Effector memory CD8-positive, alpha-beta T cell (primary cell): ENCODE results near the gene SYNE3.
A peak's percentile ranks its signal among the peaks of the same experiment; 100 is the strongest.

Source experiments
- ATAC-seq: fragments of 150-1000 bp; cut with Tn5 transposase; replicated peaks from 2 replicates; pipeline ENCODE4 v1.10.0; 2021; ENCODE audit warnings: mild to moderate bottlenecking, moderate library complexity
- DNase-seq, 3 experiments: peaks; one replicate each; pipeline ENCODE4 v3.0.0; 2021
- H3K27ac Mint-ChIP-seq, 2 donors: one replicate each; pipeline ENCODE4 v1.8.0; 2022; ENCODE audit warnings: mild to moderate bottlenecking in 2 of 2, mixed read lengths in 2 of 2, moderate library complexity in 2 of 2
- H3K27me3 Mint-ChIP-seq, 2 donors: one replicate each; pipeline ENCODE4 v1.8.0; 2022; ENCODE audit warnings: mixed read lengths in 2 of 2
- H3K36me3 Mint-ChIP-seq: one replicate; pipeline ENCODE4 v1.8.0; 2022; ENCODE audit warnings: mild to moderate bottlenecking, moderate library complexity, mixed read lengths; ENCODE audit not compliant: insufficient read depth
- H3K4me1 Mint-ChIP-seq, 2 donors: one replicate each; pipeline ENCODE4 v1.8.0; 2022; ENCODE audit warnings: low read depth in 2 of 2, mixed read lengths in 2 of 2
- H3K4me3 Mint-ChIP-seq, 2 donors: one replicate each; pipeline ENCODE4 v1.8.0; 2022; ENCODE audit warnings: mild to moderate bottlenecking in 2 of 2, mixed read lengths in 2 of 2, moderate library complexity in 2 of 2
- H3K9me3 Mint-ChIP-seq, 2 donors: one replicate each; pipeline ENCODE4 v1.8.0; 2022; ENCODE audit warnings: mixed read lengths in 2 of 2

The SYNE3 gene

DNA sequence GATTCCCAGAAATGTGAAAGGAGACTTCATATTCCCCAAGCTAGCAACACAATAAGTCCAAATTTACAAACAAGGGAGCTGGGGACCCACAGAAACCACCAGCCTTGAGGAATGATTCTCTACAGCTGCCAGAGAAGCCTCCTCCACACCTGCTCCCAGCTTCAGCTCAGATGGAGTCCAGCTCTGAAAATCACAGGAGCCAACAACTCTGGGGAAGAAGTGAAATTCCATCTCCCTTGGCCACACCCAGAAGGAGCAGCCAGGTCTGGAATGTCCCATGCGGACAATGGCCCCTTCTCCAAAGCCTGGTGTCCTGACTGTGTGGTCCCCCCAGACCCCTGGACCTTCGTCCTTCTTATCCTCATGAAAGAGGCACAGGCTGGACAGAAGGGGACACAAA lies 45.4 kb downstream of the SYNE3 start:
- DNase-seq (no peak), ATAC-seq (no peak)
- H3K36me3 Mint-ChIP-seq = peaks cover 41% of the 10 kb centered on the region
- peak overlapping the region; percentile 32 to 71 for H3K27ac Mint-ChIP-seq
- no peaks in the 10 kb centered on the region for H3K9me3 Mint-ChIP-seq
- peaks cover 13 to 15% of the 10 kb centered on the region in 2 donors for H3K4me1 Mint-ChIP-seq
- no peak overlapping the region for H3K4me3 Mint-ChIP-seq
- H3K27me3 Mint-ChIP-seq = no peaks in the 10 kb centered on the region

DNA sequence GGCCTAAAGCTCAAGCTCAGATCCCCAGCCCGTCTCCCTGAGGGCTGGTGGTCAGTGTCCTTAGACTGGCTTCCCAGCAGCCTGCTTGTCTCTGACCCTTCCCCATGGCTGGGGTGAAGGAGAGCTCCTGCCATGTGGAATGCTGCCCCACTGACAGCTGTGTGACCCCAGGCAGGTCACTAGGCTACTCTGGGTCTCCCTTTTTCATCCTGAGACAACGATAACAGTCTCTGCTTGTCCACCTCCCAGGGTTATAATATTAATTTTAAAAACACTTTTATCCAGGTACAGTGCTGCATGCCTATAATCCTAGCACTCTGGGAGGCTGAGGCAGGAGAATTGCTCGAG lies 47.3 kb downstream of the SYNE3 start:
- Mint-ChIP-seq H3K4me1 (peaks cover 20 to 30% of the 10 kb centered on the region in 2 donors), H3K9me3 (no peaks in the 10 kb centered on the region), H3K27me3 (no peaks in the 10 kb centered on the region), H3K4me3 (no peak overlapping the region), H3K36me3 (peaks cover 37% of the 10 kb centered on the region), H3K27ac (peak overlapping the region in 1 of 2 donors; percentile 71)
- ATAC-seq (no peak), DNase-seq (no peak)

- no peaks in the 10 kb centered on the region for H3K9me3 Mint-ChIP-seq
- peaks cover 34% of the 10 kb centered on the region for H3K36me3 Mint-ChIP-seq
- no peak overlapping the region for H3K4me3 Mint-ChIP-seq
- peaks cover 23 to 36% of the 10 kb centered on the region in 2 donors for H3K4me1 Mint-ChIP-seq
- H3K27me3 Mint-ChIP-seq = no peaks in the 10 kb centered on the region
- ATAC-seq (no peak), DNase-seq (no peak)
- H3K27ac Mint-ChIP-seq = peak overlapping the region; percentile 36 to 71
Observed at GRCh38 chr14:95468448-95469133, 47.9 kb downstream of the SYNE3 start.

DNA sequence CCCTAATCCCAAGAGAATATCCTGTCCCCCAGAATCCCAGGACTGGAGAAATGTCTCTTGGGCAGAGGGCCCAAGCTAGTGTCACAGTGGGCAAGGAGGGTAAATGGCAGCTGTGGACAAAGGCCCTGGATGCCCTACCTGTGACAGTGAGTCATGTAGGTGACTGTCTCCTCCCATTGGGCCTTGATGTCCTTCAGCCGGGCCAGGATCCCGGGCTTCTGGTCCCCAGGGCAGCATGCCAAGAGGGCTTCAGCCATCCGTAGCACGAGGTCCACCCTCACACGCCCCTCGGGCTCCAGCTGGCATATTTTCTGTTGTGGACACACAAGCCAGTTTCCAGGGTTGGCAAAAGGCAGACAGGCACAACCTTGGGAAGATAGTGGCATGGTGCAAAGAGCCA lies 48.8 kb downstream of the SYNE3 start:
- H3K36me3 Mint-ChIP-seq = peaks cover 34% of the 10 kb centered on the region
- H3K27ac Mint-ChIP-seq = peak overlapping the region; percentile 44 to 74
- no peak overlapping the region for H3K4me3 Mint-ChIP-seq
- no peaks in the 10 kb centered on the region for H3K9me3 Mint-ChIP-seq
- no peaks in the 10 kb centered on the region for H3K27me3 Mint-ChIP-seq
- DNase-seq (no peak), ATAC-seq (no peak)
- H3K4me1 Mint-ChIP-seq = peaks cover 29 to 40% of the 10 kb centered on the region in 2 donors

- no peak overlapping the region for H3K4me3 Mint-ChIP-seq
- no peak for DNase-seq
- ATAC-seq = no peak
- H3K36me3 Mint-ChIP-seq = peaks cover 34% of the 10 kb centered on the region
- peaks cover 32 to 40% of the 10 kb centered on the region in 2 donors for H3K4me1 Mint-ChIP-seq
- H3K27me3 Mint-ChIP-seq = no peaks in the 10 kb centered on the region
- no peaks in the 10 kb centered on the region for H3K9me3 Mint-ChIP-seq
- peak overlapping the region; percentile 44 to 74 for H3K27ac Mint-ChIP-seq
Observed at GRCh38 chr14:95467232-95467631, 49.2 kb downstream of the SYNE3 start.
